Measurements from ENCODE around the gene WWP2.

WWP2 gene

GRCh38 chr16:69927056-69927757 lies 165.1 kb downstream of the WWP2 start:
- no peak for DNase-seq (ENCODE audit: low spot score)

- no peak for DNase-seq (ENCODE audit: low spot score)
Measured at GRCh38 chr16:69928856-69929400, 166.8 kb downstream of the WWP2 start.

- no peak for DNase-seq (ENCODE audit: low spot score)
Measured at GRCh38 chr16:69929480-69929879, 167.3 kb downstream of the WWP2 start.

- DNase-seq (ENCODE audit: low spot score) = no peak
Measured at GRCh38 chr16:69930117-69930776, 168.1 kb downstream of the WWP2 start.

- no peak for DNase-seq (ENCODE audit: low spot score)
Measured at GRCh38 chr16:69931631-69932030, 169.5 kb downstream of the WWP2 start.

GRCh38 chr16:69932228-69932627 lies 170.1 kb downstream of the WWP2 start:
- DNase-seq (ENCODE audit: low spot score) = no peak

GRCh38 chr16:69932691-69933392 lies 170.7 kb downstream of the WWP2 start:
- DNase-seq (ENCODE audit: low spot score) = no peak

- DNase-seq (ENCODE audit: low spot score) = no peak
Measured at GRCh38 chr16:69934044-69934443, 171.9 kb downstream of the WWP2 start.

GRCh38 chr16:69934751-69935150 lies 172.6 kb downstream of the WWP2 start:
- no peak for DNase-seq (ENCODE audit: low spot score)

GRCh38 chr16:69935278-69935711 lies 173.2 kb downstream of the WWP2 start:
- no peak for DNase-seq (ENCODE audit: low spot score)

GRCh38 chr16:69935740-69936139 lies 173.6 kb downstream of the WWP2 start:
- DNase-seq (ENCODE audit: low spot score) = no peak

GRCh38 chr16:69936252-69936651 lies 174.1 kb downstream of the WWP2 start:
- DNase-seq (ENCODE audit: low spot score) = no peak

GRCh38 chr16:69936751-69937211 lies 174.6 kb downstream of the WWP2 start:
- DNase-seq (ENCODE audit: low spot score) = no peak

GRCh38 chr16:69937465-69937951 lies 175.4 kb downstream of the WWP2 start:
- no peak for DNase-seq (ENCODE audit: low spot score)

GRCh38 chr16:69938981-69939820 lies 177.1 kb downstream of the WWP2 start:
- no peak for DNase-seq (ENCODE audit: low spot score)

- DNase-seq (ENCODE audit: low spot score) = no peak
Measured at GRCh38 chr16:69939821-69940585, 177.9 kb downstream of the WWP2 start.

GRCh38 chr16:69940676-69941075 lies 178.5 kb downstream of the WWP2 start:
- no peak for DNase-seq (ENCODE audit: low spot score)

- DNase-seq (ENCODE audit: low spot score) = no peak
Measured at GRCh38 chr16:69941251-69942098, 179.3 kb downstream of the WWP2 start.

GRCh38 chr16:69942099-69942491 lies 180.0 kb downstream of the WWP2 start:
- DNase-seq (ENCODE audit: low spot score) = no peak

- DNase-seq (ENCODE audit: low spot score) = no peak
Measured at GRCh38 chr16:69942627-69943170, 180.6 kb downstream of the WWP2 start.
